ENCODE results near the gene CCDC68. TPM values are rescaled to one million over a fixed set of nuclear protein-coding genes. Genes with fewer than 3 reads are reported as not detected.

The CCDC68 gene
- total RNA-seq, 1 donor: 9.1 TPM

DNA sequence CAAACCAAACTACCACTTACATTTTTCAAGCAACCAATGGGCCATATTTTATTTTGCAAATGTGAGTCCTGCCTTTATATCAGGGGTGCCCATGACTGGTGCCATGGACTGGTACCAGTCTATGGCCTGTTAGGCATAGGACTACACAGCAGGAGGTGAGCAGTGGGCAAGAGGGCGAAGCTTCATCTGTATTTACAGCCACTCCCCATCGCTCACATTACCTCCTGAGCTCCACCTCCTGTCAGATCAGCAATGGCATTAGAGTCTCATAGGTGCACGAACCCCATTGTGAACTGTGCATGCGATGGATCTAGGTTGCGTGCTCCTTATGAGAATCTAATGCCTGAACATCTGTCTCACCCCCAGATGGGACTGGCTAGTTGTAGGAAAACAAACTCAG, 53.6 kb downstream of the CCDC68 start:
- H3K4me3 ChIP-seq (ENCODE audit: low read depth, low read length): no peak overlapping the region
- DNase-seq (ENCODE audit: low read depth): no peak
- TF ChIP-seq, protein P1, sequence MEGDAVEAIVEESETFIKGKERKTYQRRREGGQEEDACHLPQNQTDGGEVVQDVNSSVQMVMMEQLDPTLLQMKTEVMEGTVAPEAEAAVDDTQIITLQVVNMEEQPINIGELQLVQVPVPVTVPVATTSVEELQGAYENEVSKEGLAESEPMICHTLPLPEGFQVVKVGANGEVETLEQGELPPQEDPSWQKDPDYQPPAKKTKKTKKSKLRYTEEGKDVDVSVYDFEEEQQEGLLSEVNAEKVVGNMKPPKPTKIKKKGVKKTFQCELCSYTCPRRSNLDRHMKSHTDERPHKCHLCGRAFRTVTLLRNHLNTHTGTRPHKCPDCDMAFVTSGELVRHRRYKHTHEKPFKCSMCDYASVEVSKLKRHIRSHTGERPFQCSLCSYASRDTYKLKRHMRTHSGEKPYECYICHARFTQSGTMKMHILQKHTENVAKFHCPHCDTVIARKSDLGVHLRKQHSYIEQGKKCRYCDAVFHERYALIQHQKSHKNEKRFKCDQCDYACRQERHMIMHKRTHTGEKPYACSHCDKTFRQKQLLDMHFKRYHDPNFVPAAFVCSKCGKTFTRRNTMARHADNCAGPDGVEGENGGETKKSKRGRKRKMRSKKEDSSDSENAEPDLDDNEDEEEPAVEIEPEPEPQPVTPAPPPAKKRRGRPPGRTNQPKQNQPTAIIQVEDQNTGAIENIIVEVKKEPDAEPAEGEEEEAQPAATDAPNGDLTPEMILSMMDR (IDR thresholded peaks at IDR 0.05; ENCODE audit: insufficient read depth, low read depth, low read length): no peak

DNA sequence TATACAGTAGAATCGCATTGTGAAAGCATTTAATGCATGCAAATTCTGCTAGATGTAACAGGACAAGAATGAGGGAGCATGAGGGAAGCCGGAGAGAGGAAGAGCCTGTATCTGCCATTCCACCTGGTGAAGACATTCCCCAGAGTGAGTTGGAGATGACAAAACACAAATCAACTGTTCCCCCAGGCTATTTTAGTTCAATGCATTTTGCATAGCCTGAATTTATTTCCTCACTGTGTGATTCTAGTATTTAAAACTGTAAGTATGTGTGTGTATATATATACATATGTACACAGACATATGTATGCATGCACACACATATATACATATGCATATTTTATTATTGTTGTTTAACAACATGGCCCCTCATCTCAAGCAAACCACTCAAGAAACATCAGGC, 54.7 kb downstream of the CCDC68 start:
- TF ChIP-seq, protein P1 (IDR thresholded peaks at IDR 0.05; ENCODE audit: insufficient read depth, low read depth, low read length): no peak
- DNase-seq (ENCODE audit: low read depth): no peak
- H3K4me3 ChIP-seq (ENCODE audit: low read depth, low read length): no peak overlapping the region

DNA sequence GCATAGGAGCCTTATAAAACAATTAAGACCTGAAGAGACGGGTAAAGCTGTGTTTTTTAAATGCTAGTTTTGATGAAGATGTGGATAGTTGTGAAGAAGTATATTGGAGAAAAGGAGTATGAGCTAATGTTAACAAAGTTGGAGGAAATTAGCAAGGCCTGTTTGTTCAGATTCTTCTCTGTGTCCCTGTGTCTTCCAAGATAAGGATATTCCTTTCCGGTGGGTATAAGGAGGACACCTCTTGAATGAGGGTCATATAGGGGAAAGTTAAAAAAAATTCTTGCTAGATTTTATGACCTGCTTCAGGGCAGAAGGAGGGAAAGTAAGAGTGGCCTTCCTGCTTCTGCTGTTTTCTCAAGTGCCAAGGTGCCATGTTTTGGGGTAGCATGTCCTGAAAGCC, 59.0 kb downstream of the CCDC68 start:
- H3K4me3 ChIP-seq (ENCODE audit: low read depth, low read length): no peak overlapping the region
- DNase-seq (ENCODE audit: low read depth): no peak
- TF ChIP-seq, protein P1 (IDR thresholded peaks at IDR 0.05; ENCODE audit: insufficient read depth, low read depth, low read length): no peak

DNA sequence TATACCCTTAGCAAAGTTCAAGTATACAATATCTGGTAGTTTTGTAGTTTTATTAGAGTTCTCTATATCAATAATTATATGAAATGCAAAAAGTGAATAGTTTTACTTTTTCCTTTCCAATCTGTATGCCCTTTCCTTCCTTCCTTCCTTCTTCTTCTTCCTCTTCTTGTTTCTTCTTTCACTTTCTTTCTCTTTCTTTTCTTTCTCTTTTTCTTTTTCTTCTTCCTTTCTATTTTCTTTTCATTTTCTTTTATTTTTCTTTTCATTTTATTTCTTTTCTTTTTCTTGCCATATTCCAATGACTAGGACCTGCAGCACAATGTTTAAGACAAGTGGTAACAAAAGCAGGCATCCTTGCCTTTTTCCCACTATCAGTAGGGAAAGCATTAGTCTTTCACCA, 59.8 kb downstream of the CCDC68 start:
- TF ChIP-seq, protein P1 (IDR thresholded peaks at IDR 0.05; ENCODE audit: insufficient read depth, low read depth, low read length): no peak
- no peak for DNase-seq (ENCODE audit: low read depth)
- H3K4me3 ChIP-seq (ENCODE audit: low read depth, low read length): no peak overlapping the region

DNA sequence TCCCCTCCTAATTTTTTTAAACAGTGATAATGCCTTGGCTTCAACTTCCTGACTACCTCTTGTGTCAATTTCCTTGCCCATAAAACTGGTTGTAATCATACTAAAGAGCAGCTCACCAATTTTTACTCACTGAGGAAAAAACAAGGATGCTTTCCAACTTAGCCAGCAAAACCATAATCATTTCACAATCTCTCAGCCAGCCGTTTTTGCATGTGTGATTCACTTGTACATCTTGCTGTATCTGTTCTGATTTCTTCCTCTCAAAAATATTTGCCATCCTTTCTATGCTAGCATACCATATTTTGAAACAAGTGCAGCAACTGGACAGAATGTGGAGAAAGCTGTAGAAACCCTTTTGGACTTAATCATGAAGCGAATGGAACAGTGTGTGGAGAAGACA, 70.3 kb downstream of the CCDC68 start:
- no peak overlapping the region for H3K4me3 ChIP-seq (ENCODE audit: low read depth, low read length)
- peak; percentile 73 for DNase-seq (ENCODE audit: low read depth)
- TF ChIP-seq, protein P1 (IDR thresholded peaks at IDR 0.05; ENCODE audit: insufficient read depth, low read depth, low read length): no peak

DNA sequence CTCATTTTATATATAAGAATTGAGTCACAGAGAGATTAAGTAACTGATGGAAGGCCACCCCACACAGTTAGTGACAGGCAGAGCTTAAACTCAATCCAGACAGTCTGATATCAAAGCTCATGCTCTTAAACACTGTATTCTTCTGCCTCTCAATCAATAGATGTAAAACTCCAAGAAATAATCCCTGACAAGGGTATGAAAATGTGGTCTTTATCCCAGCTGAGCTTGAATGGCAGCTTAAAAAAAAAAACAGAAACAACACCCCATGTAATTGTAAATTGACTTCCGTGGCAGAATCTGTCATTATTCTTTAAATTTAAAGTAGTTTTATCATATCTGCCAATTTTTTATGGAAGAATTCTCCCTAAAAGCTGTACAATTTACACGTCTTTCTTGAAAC, 70.9 kb downstream of the CCDC68 start:
- TF ChIP-seq, protein P1 (IDR thresholded peaks at IDR 0.05; ENCODE audit: insufficient read depth, low read depth, low read length): no peak
- no peak overlapping the region for H3K4me3 ChIP-seq (ENCODE audit: low read depth, low read length)
- no peak for DNase-seq (ENCODE audit: low read depth)

DNA sequence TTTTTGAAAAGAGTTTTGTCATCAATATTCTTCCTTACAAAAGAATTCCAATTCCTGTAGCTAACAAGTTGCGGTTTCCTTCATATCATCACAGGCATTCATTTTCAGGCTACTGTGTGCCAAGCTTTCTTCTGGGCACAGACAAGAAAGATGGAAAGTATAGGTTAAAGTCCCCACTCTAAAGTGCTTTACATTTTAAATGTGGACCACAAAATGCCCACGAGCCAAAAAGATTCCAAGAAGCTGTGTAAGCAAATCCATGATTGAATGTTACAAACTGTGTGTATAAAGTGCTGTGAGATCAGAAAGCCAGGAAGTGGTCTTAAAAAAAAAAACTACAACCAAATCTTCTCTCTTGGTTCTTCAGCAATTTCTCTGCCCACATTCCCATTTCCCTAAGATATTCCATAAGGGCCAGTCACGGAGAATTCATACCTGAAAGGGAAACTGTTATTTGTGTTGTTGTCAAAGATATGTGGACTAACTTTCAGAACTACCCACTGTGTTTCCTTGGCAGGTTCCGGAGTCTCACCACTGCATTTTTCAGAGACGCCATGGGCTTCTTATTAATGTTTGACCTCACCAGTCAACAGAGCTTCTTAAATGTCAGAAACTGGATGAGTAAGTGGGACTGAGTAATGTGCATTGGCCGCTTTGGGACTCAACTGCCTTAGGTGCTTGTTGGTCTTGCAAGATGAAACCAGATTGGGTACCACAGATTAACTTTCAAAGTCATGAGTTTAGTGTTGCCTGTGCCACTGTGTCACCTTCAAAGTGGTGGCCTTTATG, 75.3 kb downstream of the CCDC68 start:
- TF ChIP-seq, protein P1 (IDR thresholded peaks at IDR 0.05; ENCODE audit: insufficient read depth, low read depth, low read length): no peak
- no peak for DNase-seq (ENCODE audit: low read depth)
- no peak overlapping the region for H3K4me3 ChIP-seq (ENCODE audit: low read depth, low read length)

Data from fibroblast of villous mesenchyme (primary cell).